NCI-H1417 (cell line): ENCODE data around the gene NRXN3.
A peak's percentile ranks its signal among the peaks of the same experiment; 100 is the strongest.

Source experiments
- DNase-seq, 3 experiments: peaks; one replicate each; lab custom pipeline; 2025; lab: John Stamatoyannopoulos, UW

The NRXN3 gene

GRCh38 chr14:79516009-79516408, 1345.8 kb downstream of the NRXN3 start:
- peak in 2 of 3 experiments; percentile 70 to 93 for DNase-seq

- DNase-seq = peak in 1 of 3 experiments; percentile 35
Observed at GRCh38 chr14:79525416-79525815, 1355.2 kb downstream of the NRXN3 start.

GRCh38 chr14:79528828-79529416, 1358.7 kb downstream of the NRXN3 start:
- DNase-seq = no peak

GRCh38 chr14:79530555-79530954, 1360.4 kb downstream of the NRXN3 start:
- no peak for DNase-seq

GRCh38 chr14:79534703-79535353, 1364.7 kb downstream of the NRXN3 start:
- no peak for DNase-seq

- DNase-seq = peak in 1 of 3 experiments; percentile 58
Observed at GRCh38 chr14:79540394-79540793, 1370.2 kb downstream of the NRXN3 start.

- no peak for DNase-seq
Observed at GRCh38 chr14:79542121-79542520, 1371.9 kb downstream of the NRXN3 start.

GRCh38 chr14:79543348-79543747, 1373.2 kb downstream of the NRXN3 start:
- no peak for DNase-seq

GRCh38 chr14:79543967-79544697, 1374.0 kb downstream of the NRXN3 start:
- DNase-seq = no peak

GRCh38 chr14:79544698-79545070, 1374.5 kb downstream of the NRXN3 start:
- DNase-seq = no peak

- DNase-seq = no peak
Observed at GRCh38 chr14:79548836-79549235, 1378.7 kb downstream of the NRXN3 start.

- DNase-seq = no peak
Observed at GRCh38 chr14:79549515-79549914, 1379.3 kb downstream of the NRXN3 start.

GRCh38 chr14:79551523-79551922, 1381.3 kb downstream of the NRXN3 start:
- peak in 2 of 3 experiments; percentile 48 to 96 for DNase-seq

GRCh38 chr14:79552778-79553177, 1382.6 kb downstream of the NRXN3 start:
- no peak for DNase-seq

- no peak for DNase-seq
Observed at GRCh38 chr14:79554816-79555215, 1384.6 kb downstream of the NRXN3 start.

GRCh38 chr14:79555429-79555828, 1385.3 kb downstream of the NRXN3 start:
- no peak for DNase-seq

GRCh38 chr14:79557309-79557708, 1387.1 kb downstream of the NRXN3 start:
- DNase-seq = no peak

- DNase-seq = no peak
Observed at GRCh38 chr14:79562185-79562584, 1392.0 kb downstream of the NRXN3 start.

GRCh38 chr14:79564371-79564770, 1394.2 kb downstream of the NRXN3 start:
- DNase-seq = no peak

GRCh38 chr14:79567306-79567705, 1397.1 kb downstream of the NRXN3 start:
- DNase-seq = peak in 1 of 3 experiments; percentile 41

GRCh38 chr14:79568594-79568993, 1398.4 kb downstream of the NRXN3 start:
- DNase-seq = no peak

- DNase-seq = no peak
Observed at GRCh38 chr14:79569072-79569471, 1398.9 kb downstream of the NRXN3 start.

- no peak for DNase-seq
Observed at GRCh38 chr14:79570648-79571047, 1400.5 kb downstream of the NRXN3 start.
